HEK293 (cell line): ENCODE measurements around the gene SLAMF8.
A peak's percentile ranks its signal among the peaks of the same experiment; 100 is the strongest.

Experiments
- CTCF ChIA-PET: fragments of 350-600 bp; formaldehyde crosslinking; extraction: SDS; loops from one replicate; lab custom pipeline; 2021; ENCODE audit warnings: antibody characterized with exemption; lab: Yijun Ruan, JAX
- POLR2A ChIA-PET: fragments of 300-600 bp; formaldehyde crosslinking; extraction: SDS; loops from one replicate; lab custom pipeline; 2020; ENCODE audit warnings: antibody characterized with exemption, inconsistent platforms; lab: Yijun Ruan, JAX
- H3K27ac ChIP-seq: fragments of 200-500 bp; sonication (Bioruptor generic); 2 replicates; pipeline ENCODE4 v1.5.1; 2014; ENCODE audit warnings: low read depth, low read length, control low read depth, inconsistent platforms; ENCODE audit errors: extremely low read depth
- H3K36me3 ChIP-seq, 2 experiments: fragments of 200-500 bp in 1 of 2; sonication (Bioruptor generic) in 1 of 2; 1 replicate in 1 of 2; 2 replicates in 1 of 2; pipeline ENCODE4 v1.5.1; 2014 to 2017; ENCODE audit warnings: inconsistent platforms in 2 of 2, low read length in 2 of 2; ENCODE audit not compliant: control insufficient read depth in 2 of 2, insufficient read depth in 1 of 2
- H3K4me1 ChIP-seq: fragments of 200-500 bp; sonication (Bioruptor generic); 2 replicates; pipeline ENCODE4 v1.5.1; 2014; ENCODE audit warnings: mild to moderate bottlenecking, low read length, inconsistent platforms; ENCODE audit not compliant: control insufficient read depth, insufficient read depth
- H3K4me3 ChIP-seq: 2 replicates; pipeline ENCODE4 v1.5.1; 2011; ENCODE audit warnings: low read depth, mild to moderate bottlenecking, control low read depth, low read length, moderate library complexity
- H3K9me3 ChIP-seq: fragments of 200-500 bp; sonication (Bioruptor generic); 2 replicates; pipeline ENCODE4 v1.5.1; 2014; ENCODE audit warnings: low read depth, low read length, inconsistent platforms; ENCODE audit not compliant: control insufficient read depth, insufficient read depth
- ATF2 ChIP-seq: fragments of 450-650 bp; formaldehyde crosslinking; IDR thresholded peaks from 2 replicates; pipeline ENCODE4 v1.5.1; 2016; ENCODE audit warnings: missing biosample characterization, missing genetic modification characterization, low read depth
- EGR2 ChIP-seq: fragments of 450-650 bp; formaldehyde crosslinking; IDR thresholded peaks from 2 replicates; pipeline ENCODE4 v1.5.1; 2016; ENCODE audit warnings: low read depth, missing biosample characterization, missing genetic modification characterization
- FEZF1 ChIP-seq: fragments of 450-650 bp; formaldehyde crosslinking; IDR thresholded peaks from 2 replicates; pipeline ENCODE4 v1.5.1; 2016; ENCODE audit warnings: missing biosample characterization, missing genetic modification characterization
- HOXA7 ChIP-seq: sonication (generic); formaldehyde crosslinking; IDR thresholded peaks from 2 replicates; pipeline ENCODE4 v1.8.1; 2022; ENCODE audit warnings: missing genetic modification reagents, borderline replicate concordance
- PRDM2 ChIP-seq: fragments of 450-650 bp; formaldehyde crosslinking; IDR thresholded peaks from 2 replicates; pipeline ENCODE4 v1.5.1; 2016; ENCODE audit warnings: missing biosample characterization, missing genetic modification characterization, borderline replicate concordance
- WT1 ChIP-seq: fragments of 450-650 bp; formaldehyde crosslinking; IDR thresholded peaks from 2 replicates; pipeline ENCODE4 v1.5.1; 2016; ENCODE audit warnings: missing biosample characterization, missing genetic modification characterization
- YY1 ChIP-seq: fragments of 450-650 bp; formaldehyde crosslinking; IDR thresholded peaks from 2 replicates; pipeline ENCODE4 v1.5.1; 2018; ENCODE audit warnings: missing biosample characterization, missing genetic modification characterization
- ZNF10 ChIP-seq: fragments of 450-650 bp; formaldehyde crosslinking; IDR thresholded peaks from 2 replicates; pipeline ENCODE4 v1.5.1; 2017; ENCODE audit warnings: missing biosample characterization, missing genetic modification characterization
- ZNF112 ChIP-seq: fragments of 450-650 bp; formaldehyde crosslinking; IDR thresholded peaks from 2 replicates; pipeline ENCODE4 v1.5.0; 2017; ENCODE audit warnings: missing biosample characterization, missing genetic modification characterization
- ZNF140 ChIP-seq: fragments of 450-650 bp; formaldehyde crosslinking; IDR thresholded peaks from 2 replicates; pipeline ENCODE4 v1.5.1; 2016; ENCODE audit warnings: missing biosample characterization, missing genetic modification characterization
- ZNF157 ChIP-seq: fragments of 450-650 bp; formaldehyde crosslinking; IDR thresholded peaks from 2 replicates; pipeline ENCODE4 v1.5.1; 2016; ENCODE audit warnings: missing biosample characterization, missing genetic modification characterization
- ZNF169 ChIP-seq: fragments of 450-650 bp; formaldehyde crosslinking; IDR thresholded peaks from 2 replicates; pipeline ENCODE4 v1.5.1; 2016; ENCODE audit warnings: missing biosample characterization, missing genetic modification characterization
- ZNF335 ChIP-seq: fragments of 450-650 bp; formaldehyde crosslinking; conservative IDR thresholded peaks from 2 replicates; pipeline ENCODE4 v1.5.1; 2016; ENCODE audit warnings: missing biosample characterization, missing genetic modification characterization
- ZNF341 ChIP-seq: fragments of 450-650 bp; formaldehyde crosslinking; IDR thresholded peaks from 2 replicates; pipeline ENCODE4; 2016; ENCODE audit warnings: low read depth, missing biosample characterization, missing genetic modification characterization
- ZNF48 ChIP-seq: fragments of 450-650 bp; formaldehyde crosslinking; IDR thresholded peaks from 2 replicates; pipeline ENCODE4 v1.5.1; 2016; ENCODE audit warnings: missing biosample characterization, missing genetic modification characterization
- ZNF548 ChIP-seq: fragments of 450-650 bp; formaldehyde crosslinking; IDR thresholded peaks from 2 replicates; pipeline ENCODE4 v1.5.1; 2016; ENCODE audit warnings: missing biosample characterization, missing genetic modification characterization
- ZNF658 ChIP-seq: fragments of 450-650 bp; formaldehyde crosslinking; IDR thresholded peaks from 2 replicates; pipeline ENCODE4; 2016; ENCODE audit warnings: missing biosample characterization, missing genetic modification characterization
- ZNF785 ChIP-seq: fragments of 450-650 bp; formaldehyde crosslinking; IDR thresholded peaks from 2 replicates; pipeline ENCODE4 v1.5.1; 2016; ENCODE audit warnings: missing biosample characterization, missing genetic modification characterization
- ZNF792 ChIP-seq: fragments of 450-650 bp; formaldehyde crosslinking; IDR thresholded peaks from 2 replicates; pipeline ENCODE4 v1.5.1; 2016; ENCODE audit warnings: missing biosample characterization, missing genetic modification characterization
- TF ChIP-seq, protein P1 (sequence below): fragments of 450-650 bp; formaldehyde crosslinking; IDR thresholded peaks from 2 replicates; pipeline ENCODE4 v1.5.1; 2016; ENCODE audit warnings: missing biosample characterization, missing genetic modification characterization
- TF ChIP-seq, protein P2 (sequence below): fragments of 450-650 bp; formaldehyde crosslinking; IDR thresholded peaks from 2 replicates; pipeline ENCODE4 v1.5.1; 2017; ENCODE audit warnings: missing biosample characterization, missing genetic modification characterization
- TF ChIP-seq, protein P3 (sequence below): fragments of 450-650 bp; IDR thresholded peaks from 2 replicates; pipeline ENCODE4 v1.5.1; 2018; ENCODE audit warnings: missing biosample characterization, missing genetic modification characterization
- TF ChIP-seq, protein P4 (sequence below): fragments of 450-650 bp; formaldehyde crosslinking; IDR thresholded peaks from 2 replicates; pipeline ENCODE4 v1.5.1; 2016; ENCODE audit warnings: missing biosample characterization, missing genetic modification characterization

SLAMF8 gene

GRCh38 chr1:159821171-159821867 lies 5.4 kb upstream of the SLAMF8 start (continued):
- TF ChIP-seq, protein P1, sequence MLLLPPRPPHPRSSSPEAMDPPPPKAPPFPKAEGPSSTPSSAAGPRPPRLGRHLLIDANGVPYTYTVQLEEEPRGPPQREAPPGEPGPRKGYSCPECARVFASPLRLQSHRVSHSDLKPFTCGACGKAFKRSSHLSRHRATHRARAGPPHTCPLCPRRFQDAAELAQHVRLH, result no peak
- TF ChIP-seq ZNF785 (tag by site-specific recombination) (no peak), ZNF792 (no peak)

DNA sequence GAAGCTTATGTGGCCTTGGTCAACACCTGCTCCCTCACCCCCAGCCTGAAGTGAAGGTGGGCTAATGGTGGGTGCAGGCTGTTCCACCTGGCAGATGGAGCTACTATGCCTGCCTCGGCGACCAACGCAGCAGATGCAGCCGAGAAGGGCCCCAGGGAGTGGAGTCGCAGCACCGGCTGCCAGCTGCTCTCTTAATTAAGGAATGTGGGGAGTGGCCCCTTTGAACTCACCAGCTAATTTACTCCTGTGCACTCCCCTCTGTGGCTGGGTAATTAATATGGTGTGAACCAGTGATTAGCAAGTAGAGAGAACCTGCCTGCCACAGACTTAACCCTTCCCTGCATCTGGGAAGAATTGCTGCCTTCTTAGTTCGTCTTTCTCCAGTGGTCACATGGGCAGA lies 3.3 kb upstream of the SLAMF8 start:
- H3K4me1 ChIP-seq, result no peaks in the 10 kb centered on the region
- H3K27ac ChIP-seq, result no peak overlapping the region
- H3K4me3 ChIP-seq, result no peak overlapping the region
- CTCF ChIA-PET, result interaction anchor here (1.2 to 2.5 kb wide), 2 partner anchors 25 to 68 kb away, joined by 3 to 15 read pairs; no protein-coding TSS in a partner anchor
- POLR2A ChIA-PET, result no interaction called here
- TF ChIP-seq, protein P2, sequence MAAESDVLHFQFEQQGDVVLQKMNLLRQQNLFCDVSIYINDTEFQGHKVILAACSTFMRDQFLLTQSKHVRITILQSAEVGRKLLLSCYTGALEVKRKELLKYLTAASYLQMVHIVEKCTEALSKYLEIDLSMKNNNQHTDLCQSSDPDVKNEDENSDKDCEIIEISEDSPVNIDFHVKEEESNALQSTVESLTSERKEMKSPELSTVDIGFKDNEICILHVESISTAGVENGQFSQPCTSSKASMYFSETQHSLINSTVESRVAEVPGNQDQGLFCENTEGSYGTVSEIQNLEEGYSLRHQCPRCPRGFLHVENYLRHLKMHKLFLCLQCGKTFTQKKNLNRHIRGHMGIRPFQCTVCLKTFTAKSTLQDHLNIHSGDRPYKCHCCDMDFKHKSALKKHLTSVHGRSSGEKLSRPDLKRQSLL (tag by site-specific recombination), result no peak
- peak; percentile 13; the same call in 1 of the 2 replicates for TF ChIP-seq ZNF341 (tag by site-specific recombination)
- no peak for TF ChIP-seq ZNF10 (tag by site-specific recombination)
- TF ChIP-seq ZNF112 (tag by site-specific recombination), result no peak
- 0 out of 2 replicates have a peak, but pooled peaks have one; percentile 49 for TF ChIP-seq WT1
- no peak for TF ChIP-seq ZNF548 (tag by site-specific recombination)
- H3K9me3 ChIP-seq, result no peaks in the 10 kb centered on the region
- H3K36me3 ChIP-seq, result no peaks in the 10 kb centered on the region

DNA sequence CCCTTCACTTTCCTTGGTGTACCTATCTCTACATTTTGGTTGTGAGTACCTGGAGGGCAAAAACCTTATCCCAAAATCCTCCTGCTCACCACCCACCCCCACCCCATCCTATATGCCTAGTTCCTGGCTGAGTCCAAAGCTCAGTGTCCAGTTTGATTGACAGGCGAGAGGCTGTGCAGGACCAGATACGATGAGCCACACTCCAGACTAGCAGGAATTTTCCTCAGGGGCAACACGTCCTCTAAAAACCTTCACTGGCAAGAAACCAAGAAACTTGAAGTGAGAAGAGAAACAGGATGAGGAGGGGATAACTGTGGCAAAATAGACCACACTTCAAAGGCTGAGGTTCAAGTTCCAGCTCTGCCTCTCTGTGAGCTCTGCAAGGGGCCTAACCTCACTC lies 1.1 kb upstream of the SLAMF8 start:
- POLR2A ChIA-PET, result no interaction called here
- H3K27ac ChIP-seq, result no peak overlapping the region
- CTCF ChIA-PET, result no interaction called here
- H3K9me3 ChIP-seq, result no peaks in the 10 kb centered on the region
- TF ChIP-seq, protein P3, sequence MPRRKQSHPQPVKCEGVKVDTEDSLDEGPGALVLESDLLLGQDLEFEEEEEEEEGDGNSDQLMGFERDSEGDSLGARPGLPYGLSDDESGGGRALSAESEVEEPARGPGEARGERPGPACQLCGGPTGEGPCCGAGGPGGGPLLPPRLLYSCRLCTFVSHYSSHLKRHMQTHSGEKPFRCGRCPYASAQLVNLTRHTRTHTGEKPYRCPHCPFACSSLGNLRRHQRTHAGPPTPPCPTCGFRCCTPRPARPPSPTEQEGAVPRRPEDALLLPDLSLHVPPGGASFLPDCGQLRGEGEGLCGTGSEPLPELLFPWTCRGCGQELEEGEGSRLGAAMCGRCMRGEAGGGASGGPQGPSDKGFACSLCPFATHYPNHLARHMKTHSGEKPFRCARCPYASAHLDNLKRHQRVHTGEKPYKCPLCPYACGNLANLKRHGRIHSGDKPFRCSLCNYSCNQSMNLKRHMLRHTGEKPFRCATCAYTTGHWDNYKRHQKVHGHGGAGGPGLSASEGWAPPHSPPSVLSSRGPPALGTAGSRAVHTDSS (tag by site-specific recombination), result no peak
- TF ChIP-seq EGR2 (tag by site-specific recombination) (no peak), ZNF658 (tag by site-specific recombination) (no peak), FEZF1 (tag by site-specific recombination) (no peak), ZNF335 (tag by site-specific recombination) (no peak), HOXA7 (CRISPR knock-in tag) (no peak), ZNF140 (tag by site-specific recombination) (no peak), ZNF169 (no peak), PRDM2 (no peak), YY1 (tag by site-specific recombination) (no peak), ATF2 (tag by site-specific recombination) (no peak), ZNF157 (tag by site-specific recombination) (no peak), ZNF48 (no peak)
- TF ChIP-seq, protein P4, sequence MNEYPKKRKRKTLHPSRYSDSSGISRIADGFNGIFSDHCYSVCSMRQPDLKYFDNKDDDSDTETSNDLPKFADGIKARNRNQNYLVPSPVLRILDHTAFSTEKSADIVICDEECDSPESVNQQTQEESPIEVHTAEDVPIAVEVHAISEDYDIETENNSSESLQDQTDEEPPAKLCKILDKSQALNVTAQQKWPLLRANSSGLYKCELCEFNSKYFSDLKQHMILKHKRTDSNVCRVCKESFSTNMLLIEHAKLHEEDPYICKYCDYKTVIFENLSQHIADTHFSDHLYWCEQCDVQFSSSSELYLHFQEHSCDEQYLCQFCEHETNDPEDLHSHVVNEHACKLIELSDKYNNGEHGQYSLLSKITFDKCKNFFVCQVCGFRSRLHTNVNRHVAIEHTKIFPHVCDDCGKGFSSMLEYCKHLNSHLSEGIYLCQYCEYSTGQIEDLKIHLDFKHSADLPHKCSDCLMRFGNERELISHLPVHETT (tag by site-specific recombination), result no peak
- TF ChIP-seq, all 188 proteins: peak for 0
- no peaks in the 10 kb centered on the region for H3K4me1 ChIP-seq
- H3K4me3 ChIP-seq, result no peak overlapping the region
- H3K36me3 ChIP-seq, result no peaks in the 10 kb centered on the region
